Measurements from ENCODE around the gene TTLL6.

GRCh38 chr17:48831549-48831883 lies 14.5 kb upstream of the TTLL6 start:
- no peak for TF ChIP-seq CTCF (IDR thresholded peaks at IDR 0.05; ENCODE audit: low read depth, low read length, missing input control)
- TF ChIP-seq TAF1 (conservative IDR thresholded peaks at IDR 0.05), result no peak
- TF ChIP-seq NR2F2 (IDR thresholded peaks at IDR 0.05), result no peak
- TF ChIP-seq REST (IDR thresholded peaks at IDR 0.05), result no peak
- no peak for TF ChIP-seq GABPA (IDR thresholded peaks at IDR 0.05 in 1 of 2, conservative IDR thresholded peaks at IDR 0.05 in 1 of 2)
- no peak for TF ChIP-seq ZBTB33 (IDR thresholded peaks at IDR 0.05)
- no peak for TF ChIP-seq RAD21 (IDR thresholded peaks at IDR 0.05)
- TF ChIP-seq HNF4A (conservative IDR thresholded peaks at IDR 0.05), result no peak
- TF ChIP-seq ATF3 (IDR thresholded peaks at IDR 0.05), result no peak
- TF ChIP-seq MAX (IDR thresholded peaks at IDR 0.05), result no peak
- TF ChIP-seq YY1 (IDR thresholded peaks at IDR 0.05), result no peak
- no peak for TF ChIP-seq FOXA2 (IDR thresholded peaks at IDR 0.05)
- TF ChIP-seq EGR1 (IDR thresholded peaks at IDR 0.05; ENCODE audit: low read depth in 2 of 2), result no peak
- TF ChIP-seq FOXA1 (IDR thresholded peaks at IDR 0.05), result no peak
